Mucosa of gallbladder (tissue), 1 donor: ENCODE measurements around the gene HELZ2. TPM values are rescaled to one million over a fixed set of nuclear protein-coding genes. Genes with fewer than 3 reads are reported as not detected.

Experiments used
- DNase-seq: peaks from one replicate; pipeline ENCODE4 v3.0.0-alpha.2; 2020; ENCODE audit warnings: low spot score
- total RNA-seq: library from RNA; stranded (reverse); gene quantifications from one replicate; pipeline ENCODE4 v1.2.1, GENCODE V29; 2021
- donor health status: DM: no; HTN: no; CAD: no.

HELZ2 gene
- total RNA-seq, 1 donor from 2014 or later: 48.9 TPM

GRCh38 chr20:63539441-63540370 lies 34.3 kb downstream of the HELZ2 start:
- no peak for DNase-seq

- no peak for DNase-seq
Observed at GRCh38 chr20:63539092-63539430, 35.0 kb downstream of the HELZ2 start.

- DNase-seq: peak; percentile 88
Observed at GRCh38 chr20:63538204-63539091, 35.6 kb downstream of the HELZ2 start.

- DNase-seq: peak; percentile 94
Observed at GRCh38 chr20:63537525-63538203, 36.4 kb downstream of the HELZ2 start.

- DNase-seq: peak; percentile 62
Observed at GRCh38 chr20:63536997-63537524, 37.0 kb downstream of the HELZ2 start, which contains the start of gene PTK6. TSS of gene PTK6 (minus strand) at chr20:63537376. CDS start at chr20:63537314, 62 bp downstream.

- no peak for DNase-seq
Observed at GRCh38 chr20:63536241-63536977, 37.6 kb downstream of the HELZ2 start.

- DNase-seq: no peak
Observed at GRCh38 chr20:63534831-63535651, 39.0 kb downstream of the HELZ2 start.

GRCh38 chr20:63534427-63534830 lies 39.6 kb downstream of the HELZ2 start:
- no peak for DNase-seq

GRCh38 chr20:63533871-63534393 lies 40.1 kb downstream of the HELZ2 start:
- peak; percentile 73 for DNase-seq

GRCh38 chr20:63533388-63533787 lies 40.7 kb downstream of the HELZ2 start:
- DNase-seq: no peak

GRCh38 chr20:63532449-63532971 lies 41.5 kb downstream of the HELZ2 start:
- no peak for DNase-seq

- DNase-seq: no peak
Observed at GRCh38 chr20:63531686-63532448, 42.2 kb downstream of the HELZ2 start.

- DNase-seq: no peak
Observed at GRCh38 chr20:63530788-63531160, 43.3 kb downstream of the HELZ2 start.

GRCh38 chr20:63529861-63530787 lies 43.9 kb downstream of the HELZ2 start:
- DNase-seq: no peak

GRCh38 chr20:63529180-63529860 lies 44.7 kb downstream of the HELZ2 start:
- no peak for DNase-seq

- DNase-seq: no peak
Observed at GRCh38 chr20:63527184-63527583, 46.9 kb downstream of the HELZ2 start.

- peak; percentile 75 for DNase-seq
Observed at GRCh38 chr20:63525971-63526370, 48.1 kb downstream of the HELZ2 start.
